Neuronal stem cell (in vitro differentiated cells): ENCODE results near the gene RAD51B.

Experiments used
- DNase-seq: peaks from one replicate; pipeline ENCODE4 v3.0.0-alpha.2; 2013; ENCODE audit warnings: low spot score
- H2AFZ ChIP-seq: one replicate; pipeline ENCODE4 v1.6.1; 2013; ENCODE audit warnings: mild to moderate bottlenecking, low read length, inconsistent platforms
- H2AK5ac ChIP-seq: 2 replicates; pipeline ENCODE4 v1.6.1; 2013; ENCODE audit warnings: low read depth, mild to moderate bottlenecking, inconsistent platforms, low read length, moderate library complexity, mixed read lengths
- H2BK120ac ChIP-seq: 2 replicates; pipeline ENCODE4 v1.6.1; 2013; ENCODE audit warnings: low read depth, mild to moderate bottlenecking, inconsistent platforms, low read length, moderate library complexity, mixed read lengths
- H2BK12ac ChIP-seq: one replicate; pipeline ENCODE4 v1.6.1; 2013; ENCODE audit warnings: low read length, inconsistent platforms
- H2BK15ac ChIP-seq: 2 replicates; pipeline ENCODE4 v1.6.1; 2013; ENCODE audit warnings: mild to moderate bottlenecking, low read length, inconsistent platforms, mixed read lengths
- H2BK5ac ChIP-seq: one replicate; pipeline ENCODE4 v1.6.1; 2013; ENCODE audit warnings: inconsistent platforms, mild to moderate bottlenecking, low read length, moderate library complexity
- H3K14ac ChIP-seq: one replicate; pipeline ENCODE4 v1.6.1; 2013; ENCODE audit warnings: low read length, inconsistent platforms
- H3K18ac ChIP-seq: 2 replicates; pipeline ENCODE4 v1.6.1; 2013; ENCODE audit warnings: low read length, inconsistent platforms
- H3K23ac ChIP-seq: 2 replicates; pipeline ENCODE4 v1.6.1; 2013; ENCODE audit warnings: low read depth, mild to moderate bottlenecking, mixed read lengths, low read length, inconsistent platforms; ENCODE audit not compliant: poor library complexity
- H3K27ac ChIP-seq: replicated peaks from 3 replicates; pipeline ENCODE4 v1.5.1; 2013; ENCODE audit warnings: low read length, inconsistent platforms
- H3K27me3 ChIP-seq, 3 experiments: 2 replicates each; pipeline ENCODE4 v1.6.1; 2013; ENCODE audit warnings: low read length in 3 of 3, mild to moderate bottlenecking in 2 of 3, inconsistent platforms in 1 of 3, low read depth in 1 of 3, mixed read lengths in 1 of 3, moderate library complexity in 1 of 3; ENCODE audit not compliant: control insufficient read depth in 3 of 3, insufficient read depth in 3 of 3
- H3K36me3 ChIP-seq, 2 donors: replicated peaks in 1 of 2; 2 replicates each; pipeline ENCODE4 v1.6.1; 2013; ENCODE audit warnings: low read length in 2 of 2; ENCODE audit not compliant: control insufficient read depth in 2 of 2, insufficient read depth in 2 of 2
- H3K4ac ChIP-seq: 2 replicates; pipeline ENCODE4 v1.6.1; 2013; ENCODE audit warnings: inconsistent platforms, mild to moderate bottlenecking, low read length, moderate library complexity
- H3K4me1 ChIP-seq, 2 donors: 1 replicate in 1 of 2; 2 replicates in 1 of 2; pipeline ENCODE4 v1.6.1; 2013; ENCODE audit warnings: low read length in 2 of 2, low read depth in 1 of 2; ENCODE audit not compliant: control insufficient read depth in 2 of 2, insufficient read depth in 1 of 2
- H3K4me2 ChIP-seq: one replicate; pipeline ENCODE4 v1.6.1; 2013; ENCODE audit warnings: mild to moderate bottlenecking, low read length, inconsistent platforms; ENCODE audit not compliant: insufficient read depth, poor library complexity, severe bottlenecking
- H3K4me3 ChIP-seq, 2 donors: 2 replicates each; pipeline ENCODE4 v1.5.1; 2013; ENCODE audit warnings: low read length in 2 of 2, mild to moderate bottlenecking in 2 of 2, inconsistent platforms in 1 of 2, moderate library complexity in 1 of 2
- H3K79me1 ChIP-seq: one replicate; pipeline ENCODE4 v1.6.1; 2013; ENCODE audit warnings: low read depth, mild to moderate bottlenecking, inconsistent platforms, low read length, moderate library complexity
- H3K9ac ChIP-seq: one replicate; pipeline ENCODE4 v1.6.1; 2013; ENCODE audit warnings: mild to moderate bottlenecking, low read depth, low read length, inconsistent platforms; ENCODE audit not compliant: poor library complexity
- H3K9me3 ChIP-seq, 2 donors: replicated peaks in 1 of 2; 2 replicates each; pipeline versions ENCODE3 to v1.6.1; 2013; ENCODE audit warnings: low read length in 2 of 2, mild to moderate bottlenecking in 2 of 2, inconsistent platforms in 1 of 2, low read depth in 1 of 2, mixed read lengths in 1 of 2, moderate library complexity in 1 of 2; ENCODE audit not compliant: control insufficient read depth in 2 of 2, insufficient read depth in 1 of 2
- H4K8ac ChIP-seq: one replicate; pipeline ENCODE4 v1.6.1; 2013; ENCODE audit warnings: low read depth, mild to moderate bottlenecking, inconsistent platforms, low read length, moderate library complexity
- H4K91ac ChIP-seq: one replicate; pipeline ENCODE4 v1.6.1; 2013; ENCODE audit warnings: low read length, low read depth, mild to moderate bottlenecking, inconsistent platforms; ENCODE audit not compliant: poor library complexity
- WGBS, 2 donors: extraction: QIAGEN DNeasy Blood & Tissue Kit; methylation state at CpG; one replicate each; pipeline ENCODE4 v1.1.7; 2013; ENCODE audit warnings: missing lambda C conversion rate in 2 of 2, mixed read lengths in 1 of 2; ENCODE audit not compliant: insufficient read length in 2 of 2, insufficient replicate concordance in 1 of 2; ENCODE audit errors: extremely low coverage in 2 of 2; 5-methylcytosine and 5-hydroxymethylcytosine counted together

Gene RAD51B

GRCh38 chr14:67927244-67927643 lies 107.7 kb downstream of the RAD51B start:
- Histone ChIP-seq H2BK5ac (no peak overlapping the region), H3K27ac (no peak overlapping the region), H3K36me3 (no peaks in the 10 kb centered on the region), H3K9ac (no peak overlapping the region), H2BK120ac (no peak overlapping the region), H3K27me3 (no peaks in the 10 kb centered on the region), H4K8ac (no peak overlapping the region), H3K4ac (no peak overlapping the region), H2AFZ (no peak overlapping the region), H3K9me3 (peaks cover 0 to 12% of the 10 kb centered on the region in 2 donors), H2BK12ac (no peak overlapping the region), H3K4me2 (no peak overlapping the region), H2AK5ac (no peak overlapping the region), H3K4me3 (no peak overlapping the region), H3K4me1 (no peaks in the 10 kb centered on the region), H3K79me1 (no peaks in the 10 kb centered on the region), H2BK15ac (no peak overlapping the region), H3K14ac (no peak overlapping the region), H3K18ac (no peak overlapping the region), H4K91ac (no peak overlapping the region), H3K23ac (no peak overlapping the region)
- WGBS, 2 donors: no CpG with 5 or more reads among the region's 4 CpGs
- no peak for DNase-seq

- H2BK15ac ChIP-seq: no peak overlapping the region
- no peak overlapping the region for H3K27ac ChIP-seq
- H2BK120ac ChIP-seq: no peak overlapping the region
Measured at GRCh38 chr14:67928375-67928774, 108.8 kb downstream of the RAD51B start.

GRCh38 chr14:67932708-67933246 lies 113.2 kb downstream of the RAD51B start:
- no peak for DNase-seq
- Histone ChIP-seq H3K36me3 (no peaks in the 10 kb centered on the region), H3K4me1 (peaks cover 2 to 9% of the 10 kb centered on the region in 2 donors), H3K9me3 (peaks cover 0 to 5% of the 10 kb centered on the region in 2 donors), H3K4ac (no peak overlapping the region), H3K23ac (peak overlapping the region; percentile 25), H3K79me1 (no peaks in the 10 kb centered on the region), H2BK5ac (peak overlapping the region; percentile 27), H3K18ac (peak overlapping the region; percentile 84), H3K27ac (no peak overlapping the region), H3K14ac (no peak overlapping the region), H3K4me3 (no peak overlapping the region), H2AK5ac (peak overlapping the region; percentile 16), H4K91ac (no peak overlapping the region), H3K4me2 (no peak overlapping the region), H3K27me3 (no peaks in the 10 kb centered on the region), H2AFZ (no peak overlapping the region), H4K8ac (no peak overlapping the region), H2BK120ac (peak overlapping the region; percentile 22), H3K9ac (no peak overlapping the region), H2BK15ac (peak overlapping the region; percentile 96), H2BK12ac (no peak overlapping the region)
- no CpG with 5 or more reads among the region's 4 CpGs for WGBS, 2 donors

More at GRCh38 chr14:67928375-67928774, 108.8 kb downstream of the RAD51B start:
- peaks cover 0 to 6% of the 10 kb centered on the region in 2 donors for H3K4me1 ChIP-seq
- no peak overlapping the region for H2BK12ac ChIP-seq
- no peak overlapping the region for H2AK5ac ChIP-seq
- no CpG with 5 or more reads among the region's 11 CpGs for WGBS, 2 donors
- no peak overlapping the region for H3K4me2 ChIP-seq
- H3K9ac ChIP-seq: no peak overlapping the region
- no peaks in the 10 kb centered on the region for H3K36me3 ChIP-seq
- H3K9me3 ChIP-seq: peaks cover 0 to 12% of the 10 kb centered on the region in 2 donors
- no peak overlapping the region for H3K4me3 ChIP-seq
- H3K4ac ChIP-seq: no peak overlapping the region
- no peak overlapping the region for H3K18ac ChIP-seq
- H3K14ac ChIP-seq: no peak overlapping the region
- H4K8ac ChIP-seq: no peak overlapping the region
- H3K79me1 ChIP-seq: no peaks in the 10 kb centered on the region
- H3K23ac ChIP-seq: no peak overlapping the region
- H4K91ac ChIP-seq: no peak overlapping the region
- no peaks in the 10 kb centered on the region for H3K27me3 ChIP-seq
- H2BK5ac ChIP-seq: no peak overlapping the region
- no peak overlapping the region for H2AFZ ChIP-seq
- DNase-seq: no peak

- peak overlapping the region; percentile 7 for H2BK12ac ChIP-seq
- no peak overlapping the region for H3K4ac ChIP-seq
- no peak overlapping the region for H4K91ac ChIP-seq
- H3K36me3 ChIP-seq: no peaks in the 10 kb centered on the region
- H3K18ac ChIP-seq: peak overlapping the region; percentile 68
- no peaks in the 10 kb centered on the region for H3K27me3 ChIP-seq
- H2BK15ac ChIP-seq: no peak overlapping the region
- no peak overlapping the region for H2BK120ac ChIP-seq
- H3K14ac ChIP-seq: no peak overlapping the region
- no peak overlapping the region for H3K23ac ChIP-seq
- DNase-seq: no peak
- no peaks in the 10 kb centered on the region for H3K79me1 ChIP-seq
- no peak overlapping the region for H2AFZ ChIP-seq
- H3K27ac ChIP-seq: no peak overlapping the region
- H3K9me3 ChIP-seq: peaks cover 0 to 5% of the 10 kb centered on the region in 2 donors
- no peak overlapping the region for H3K9ac ChIP-seq
- peaks cover 2 to 9% of the 10 kb centered on the region in 2 donors for H3K4me1 ChIP-seq
- no peak overlapping the region for H2BK5ac ChIP-seq
- peak overlapping the region; percentile 16 for H2AK5ac ChIP-seq
- H3K4me3 ChIP-seq: no peak overlapping the region
- no peak overlapping the region for H4K8ac ChIP-seq
- no peak overlapping the region for H3K4me2 ChIP-seq
Measured at GRCh38 chr14:67933266-67933665, 113.7 kb downstream of the RAD51B start.
